Measurements from ENCODE around the gene SYT5.
"Not testable (repeated sequence)": the region's sequence is repeated elsewhere in the genome, so short reads cannot be mapped to it uniquely, and the experiment has no call there.

The SYT5 gene

GRCh38 chr19:55206664-55207500 lies 26.8 kb upstream of the SYT5 start:
- no peak for DNase-seq

GRCh38 chr19:55202199-55202598 lies 22.1 kb upstream of the SYT5 start:
- not testable (repeated sequence) for DNase-seq

- DNase-seq = no peak
These were observed 19.6 kb upstream of the SYT5 start for GRCh38 chr19:55199620-55200204.

- no peak for DNase-seq
These were observed 18.6 kb upstream of the SYT5 start for GRCh38 chr19:55198651-55199050.

GRCh38 chr19:55197528-55197927 lies 17.4 kb upstream of the SYT5 start:
- DNase-seq = no peak

GRCh38 chr19:55196803-55197202 lies 16.7 kb upstream of the SYT5 start:
- DNase-seq = no peak

GRCh38 chr19:55193481-55193880 lies 13.4 kb upstream of the SYT5 start:
- no peak for DNase-seq

GRCh38 chr19:55189403-55189835 lies 9.3 kb upstream of the SYT5 start:
- no peak for DNase-seq

- DNase-seq = no peak
These were observed 8.5 kb upstream of the SYT5 start for GRCh38 chr19:55188625-55189024.

GRCh38 chr19:55186080-55186479 lies 6.0 kb upstream of the SYT5 start:
- no peak for DNase-seq

- DNase-seq = no peak
These were observed 1.7 kb upstream of the SYT5 start for GRCh38 chr19:55181740-55182139.

GRCh38 chr19:55178781-55179599 lies 1.1 kb downstream of the SYT5 start:
- peak; percentile 67 for DNase-seq

GRCh38 chr19:55176076-55176475 lies 4.0 kb downstream of the SYT5 start:
- no peak for DNase-seq

GRCh38 chr19:55175117-55175867 lies 4.8 kb downstream of the SYT5 start:
- no peak for DNase-seq

- DNase-seq = no peak
These were observed 5.5 kb downstream of the SYT5 start for GRCh38 chr19:55174425-55175116.

- no peak for DNase-seq
These were observed 6.2 kb downstream of the SYT5 start for GRCh38 chr19:55173714-55174409.

GRCh38 chr19:55173186-55173713 lies 6.8 kb downstream of the SYT5 start:
- DNase-seq = no peak

GRCh38 chr19:55172741-55173140 lies 7.3 kb downstream of the SYT5 start:
- DNase-seq = no peak

GRCh38 chr19:55172318-55172717 lies 7.8 kb downstream of the SYT5 start:
- not testable (repeated sequence) for DNase-seq

- DNase-seq = no peak
These were observed 8.6 kb downstream of the SYT5 start for GRCh38 chr19:55171440-55171839.

GRCh38 chr19:55169136-55169535 lies 11.0 kb downstream of the SYT5 start:
- DNase-seq = no peak

Data from KG1 (cell line).